ENCODE data around the gene PPFIA4.

Gene PPFIA4

DNA sequence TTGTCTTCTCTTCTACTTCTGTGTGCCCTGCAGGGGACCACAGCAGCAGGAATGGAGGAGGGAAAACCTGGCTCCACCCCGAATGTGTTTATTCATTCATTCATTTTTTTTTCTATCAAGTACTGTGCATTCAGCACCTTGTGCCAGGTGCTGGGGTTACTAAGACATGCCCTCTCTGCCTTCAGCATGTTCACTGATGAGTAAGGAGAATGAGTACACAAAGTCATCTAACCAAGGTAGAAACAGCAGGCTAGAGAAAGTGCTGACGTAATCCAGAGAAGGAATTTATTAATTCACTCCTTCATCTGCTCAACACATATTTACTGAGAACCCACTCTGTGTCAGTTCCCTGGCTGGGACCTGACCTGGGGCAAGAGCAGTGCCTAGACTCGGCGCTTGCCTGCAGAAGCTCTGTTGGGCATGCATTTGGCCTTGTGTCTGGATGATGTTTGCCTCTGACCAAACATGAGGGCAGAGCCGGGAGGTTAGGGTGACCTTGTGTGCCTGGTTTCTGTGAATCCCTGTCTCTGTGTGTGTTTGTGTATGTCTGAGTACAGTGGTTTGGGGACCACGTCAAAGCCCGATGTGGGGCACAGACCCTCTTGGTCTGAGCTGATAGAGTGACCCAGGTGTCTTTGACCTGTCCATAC lies 62.8 kb downstream of the PPFIA4 start:
- in situ Hi-C loops (cut with MboI; ENCODE audit: low sequenced_read_pairs, unreplicated experiment), result no loop called here
- TF ChIP-seq, protein P1, sequence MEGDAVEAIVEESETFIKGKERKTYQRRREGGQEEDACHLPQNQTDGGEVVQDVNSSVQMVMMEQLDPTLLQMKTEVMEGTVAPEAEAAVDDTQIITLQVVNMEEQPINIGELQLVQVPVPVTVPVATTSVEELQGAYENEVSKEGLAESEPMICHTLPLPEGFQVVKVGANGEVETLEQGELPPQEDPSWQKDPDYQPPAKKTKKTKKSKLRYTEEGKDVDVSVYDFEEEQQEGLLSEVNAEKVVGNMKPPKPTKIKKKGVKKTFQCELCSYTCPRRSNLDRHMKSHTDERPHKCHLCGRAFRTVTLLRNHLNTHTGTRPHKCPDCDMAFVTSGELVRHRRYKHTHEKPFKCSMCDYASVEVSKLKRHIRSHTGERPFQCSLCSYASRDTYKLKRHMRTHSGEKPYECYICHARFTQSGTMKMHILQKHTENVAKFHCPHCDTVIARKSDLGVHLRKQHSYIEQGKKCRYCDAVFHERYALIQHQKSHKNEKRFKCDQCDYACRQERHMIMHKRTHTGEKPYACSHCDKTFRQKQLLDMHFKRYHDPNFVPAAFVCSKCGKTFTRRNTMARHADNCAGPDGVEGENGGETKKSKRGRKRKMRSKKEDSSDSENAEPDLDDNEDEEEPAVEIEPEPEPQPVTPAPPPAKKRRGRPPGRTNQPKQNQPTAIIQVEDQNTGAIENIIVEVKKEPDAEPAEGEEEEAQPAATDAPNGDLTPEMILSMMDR (IDR thresholded peaks at IDR 0.05; ENCODE audit: borderline replicate concordance, control extremely low read depth, extremely low read depth, insufficient read depth, missing control alignments), result no peak
- peak; percentile 8 for DNase-seq (ENCODE audit: low spot score)

DNA sequence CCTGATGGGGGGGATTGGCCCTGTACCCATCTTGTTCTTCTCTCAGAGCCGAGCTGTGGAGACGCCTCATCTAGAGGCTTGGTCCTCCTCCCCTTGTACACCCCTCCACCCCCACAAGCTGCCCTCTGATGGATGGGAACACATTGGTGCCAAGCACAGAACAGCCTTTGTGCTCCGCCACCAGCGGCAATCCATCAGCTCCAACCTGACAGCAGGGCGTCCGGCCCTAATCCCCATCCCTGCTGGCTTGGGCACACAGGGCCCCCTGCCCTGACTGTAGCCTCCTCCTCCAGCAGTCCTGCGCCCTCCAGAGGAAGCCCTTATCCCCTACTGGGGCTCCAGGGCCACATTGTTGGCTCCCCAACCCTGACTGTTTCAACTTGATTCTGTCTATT lies 63.4 kb downstream of the PPFIA4 start:
- TF ChIP-seq, protein P1 (IDR thresholded peaks at IDR 0.05; ENCODE audit: borderline replicate concordance, control extremely low read depth, extremely low read depth, insufficient read depth, missing control alignments), result no peak
- in situ Hi-C loops (cut with MboI; ENCODE audit: low sequenced_read_pairs, unreplicated experiment), result no loop called here
- DNase-seq (ENCODE audit: low spot score), result no peak

DNA sequence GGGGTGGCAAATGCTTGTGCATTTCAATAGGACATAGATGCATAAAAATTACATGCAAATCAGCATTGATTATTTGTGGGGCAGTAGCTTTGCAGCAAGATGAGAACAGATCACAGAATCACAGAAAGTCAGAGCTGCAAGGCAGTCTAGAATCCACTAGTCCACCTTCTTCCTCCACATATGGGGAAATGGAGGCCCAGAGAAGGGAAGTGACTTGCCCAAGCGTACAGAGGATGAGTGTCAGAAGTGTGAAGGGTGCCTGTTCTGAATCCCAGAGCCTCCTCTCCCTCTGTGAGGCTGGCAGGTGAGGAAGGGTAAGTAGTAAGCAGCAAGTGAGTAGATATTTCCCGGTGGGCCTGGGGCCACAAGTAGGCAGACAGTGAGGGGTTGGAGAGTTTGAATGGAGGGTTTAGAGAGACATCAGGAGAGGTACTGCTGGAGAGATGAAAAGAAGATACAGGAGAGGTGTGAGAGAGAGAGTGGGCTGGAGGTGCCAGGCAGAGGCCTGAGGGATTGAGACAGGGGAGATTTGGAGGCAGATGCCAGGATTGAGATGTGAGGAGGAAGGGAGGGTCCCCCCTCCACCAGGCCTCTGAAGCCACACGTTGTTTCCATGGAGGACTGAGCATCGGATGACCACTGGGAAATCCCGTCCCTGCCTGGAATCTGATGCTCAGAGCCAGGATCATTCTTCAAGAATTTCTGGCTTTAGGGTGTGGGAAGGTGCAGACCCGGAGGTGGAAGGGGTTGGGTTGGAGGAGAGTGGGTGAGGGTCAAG lies 64.3 kb downstream of the PPFIA4 start:
- in situ Hi-C loops (cut with MboI; ENCODE audit: low sequenced_read_pairs, unreplicated experiment), result no loop called here
- TF ChIP-seq, protein P1 (IDR thresholded peaks at IDR 0.05; ENCODE audit: borderline replicate concordance, control extremely low read depth, extremely low read depth, insufficient read depth, missing control alignments), result no peak
- DNase-seq (ENCODE audit: low spot score), result no peak

DNA sequence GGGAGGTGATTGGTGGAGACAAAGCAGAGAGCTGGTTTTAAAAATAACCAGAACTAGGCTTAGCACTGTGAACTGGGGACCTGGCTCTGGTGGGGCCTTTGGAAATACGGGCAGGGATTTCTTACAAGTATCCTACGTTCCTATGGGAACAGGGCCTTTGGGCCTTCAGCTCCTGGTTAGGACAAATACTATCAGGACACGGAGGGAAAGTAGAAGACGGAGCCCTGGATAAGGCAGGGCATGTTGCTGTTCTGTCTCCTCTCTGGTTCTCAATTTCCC lies 64.8 kb downstream of the PPFIA4 start:
- in situ Hi-C loops (cut with MboI; ENCODE audit: low sequenced_read_pairs, unreplicated experiment), result no loop called here
- TF ChIP-seq, protein P1 (IDR thresholded peaks at IDR 0.05; ENCODE audit: borderline replicate concordance, control extremely low read depth, extremely low read depth, insufficient read depth, missing control alignments), result no peak
- no peak for DNase-seq (ENCODE audit: low spot score)

DNA sequence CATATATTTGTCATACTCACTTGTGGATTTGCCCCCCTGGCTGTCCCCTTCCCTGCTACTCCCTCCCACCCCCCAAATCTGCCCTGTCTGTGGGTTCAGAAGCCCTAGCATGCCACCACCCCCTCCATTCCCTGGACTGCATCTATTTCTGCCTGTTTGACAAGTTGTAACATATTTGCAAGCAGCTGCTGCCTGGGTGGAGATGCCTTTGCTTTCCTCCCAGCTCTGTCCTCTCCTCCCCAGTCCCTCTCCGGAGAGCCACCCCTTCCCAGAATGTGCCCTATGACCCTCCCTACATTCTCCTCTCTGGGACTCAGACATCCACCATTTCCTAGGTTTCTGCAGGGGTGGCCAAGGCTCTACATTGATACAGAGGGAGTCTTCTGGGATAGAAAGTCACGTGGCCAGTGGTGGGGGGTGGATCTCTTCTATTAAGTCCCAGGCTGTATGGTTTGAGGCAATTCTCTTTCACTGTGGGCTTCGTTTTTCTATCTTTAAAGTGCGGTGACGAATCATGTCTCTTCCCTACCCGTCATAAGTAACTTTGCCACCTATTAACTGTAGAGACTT lies 65.6 kb downstream of the PPFIA4 start:
- TF ChIP-seq, protein P1 (IDR thresholded peaks at IDR 0.05; ENCODE audit: borderline replicate concordance, control extremely low read depth, extremely low read depth, insufficient read depth, missing control alignments), result no peak
- DNase-seq (ENCODE audit: low spot score), result no peak
- in situ Hi-C loops (cut with MboI; ENCODE audit: low sequenced_read_pairs, unreplicated experiment), result no loop called here

DNA sequence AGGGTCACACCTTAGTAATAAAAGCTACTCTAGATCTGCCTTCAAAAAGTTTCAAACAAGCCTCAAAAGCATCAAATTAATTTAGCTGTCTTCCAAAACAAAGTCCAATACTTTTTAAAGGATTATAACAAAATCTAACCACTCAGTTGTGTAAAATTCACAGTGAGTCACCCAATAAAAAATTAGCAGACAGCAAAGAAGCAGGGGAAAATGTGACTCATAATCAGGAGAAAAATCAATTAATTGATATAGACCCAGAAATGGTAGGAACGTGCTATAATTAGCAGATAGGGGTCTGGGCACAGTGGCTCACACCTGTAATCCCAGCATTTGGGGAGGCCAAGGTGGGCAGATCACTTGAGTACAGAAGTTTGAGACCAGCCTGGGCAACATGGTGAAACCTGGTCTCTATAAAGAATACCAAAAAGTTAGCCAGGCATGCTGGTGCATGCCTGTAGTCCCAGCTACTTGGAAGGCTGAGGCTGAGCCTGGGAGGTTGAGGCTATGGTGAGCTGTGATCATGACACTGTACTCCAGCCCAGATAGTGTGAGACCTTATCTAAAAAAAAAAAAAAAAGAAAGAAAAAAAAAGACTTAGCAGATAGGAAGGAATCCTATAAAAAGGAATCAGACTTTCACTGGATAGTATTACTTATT lies 67.6 kb downstream of the PPFIA4 start:
- no peak for DNase-seq (ENCODE audit: low spot score)
- in situ Hi-C loops (cut with MboI; ENCODE audit: low sequenced_read_pairs, unreplicated experiment), result no loop called here
- TF ChIP-seq, protein P1 (IDR thresholded peaks at IDR 0.05; ENCODE audit: borderline replicate concordance, control extremely low read depth, extremely low read depth, insufficient read depth, missing control alignments), result no peak

All from GM13976 (cell line).